ENCODE measurements around the gene UPK2.

UPK2 gene

GRCh38 chr11:118956094-118956846 is at the start of gene UPK2:
UPK2 (plus strand) TSS chr11:118956298; CDS start chr11:118956351, 53 bp downstream.
- TF ChIP-seq CTCF (IDR thresholded peaks at IDR 0.05), result peak; percentile 89

GRCh38 chr11:118907051-118908042 is 48.8 kb upstream of the UPK2 start:
- peak; percentile 85 for TF ChIP-seq CTCF (IDR thresholded peaks at IDR 0.05)

GRCh38 chr11:118908264-118908663 is 47.8 kb upstream of the UPK2 start:
- TF ChIP-seq CTCF (IDR thresholded peaks at IDR 0.05), result no peak

- no peak for TF ChIP-seq CTCF (IDR thresholded peaks at IDR 0.05)
Observed at GRCh38 chr11:118908901-118909618, 47.0 kb upstream of the UPK2 start.

- TF ChIP-seq CTCF (IDR thresholded peaks at IDR 0.05), result no peak
Observed at GRCh38 chr11:118909619-118910308, 46.3 kb upstream of the UPK2 start.

GRCh38 chr11:118910309-118911112 is 45.6 kb upstream of the UPK2 start:
- TF ChIP-seq CTCF (IDR thresholded peaks at IDR 0.05), result no peak
